SK-N-SH (cell line): ENCODE results near the gene OPA1. TPM values are rescaled to one million over a fixed set of nuclear protein-coding genes. Genes with fewer than 3 reads are reported as not detected.

Experiments
- CTCF ChIA-PET: fragments of 300-600, 350-600 bp; formaldehyde crosslinking; extraction: SDS; loops from one replicate; lab custom pipeline; 2021; lab: Yijun Ruan, JAX
- POLR2A ChIA-PET: fragments of 350-600 bp; sonication (Branson Sonifier 250); formaldehyde crosslinking; extraction: SDS; loops from one replicate; lab custom pipeline; 2020; ENCODE audit warnings: antibody characterized with exemption, inconsistent platforms; lab: Yijun Ruan, JAX
- DNase-seq: peaks from one replicate; pipeline ENCODE4 v3.0.0; 2012
- H2AFZ ChIP-seq: fragments of 200-600 bp; sonication (generic); 2 replicates; pipeline ENCODE4 v1.8.1; 2016; ENCODE audit warnings: antibody characterized with exemption, mild to moderate bottlenecking, low read depth
- H3F3A ChIP-seq: fragments of 200-600 bp; sonication (generic); replicated peaks from 2 replicates; pipeline ENCODE3; 2016; ENCODE audit warnings: antibody characterized with exemption, mild to moderate bottlenecking; ENCODE audit not compliant: insufficient read depth
- H3K27ac ChIP-seq, 2 experiments: fragments of 200-500 bp in 1 of 2; fragments of 200-600 bp in 1 of 2; sonication (Bioruptor generic) in 1 of 2; sonication (generic), shearing (Covaris generic) in 1 of 2; 2 replicates each; pipeline versions ENCODE4 v1.5.1 to v1.6.1; 2014 to 2016; ENCODE audit warnings: low read depth in 2 of 2, inconsistent platforms in 1 of 2, low read length in 1 of 2, mild to moderate bottlenecking in 1 of 2, mixed read lengths in 1 of 2
- H3K27me3 ChIP-seq: fragments of 200-600 bp; sonication (generic), shearing (Covaris generic); 2 replicates; pipeline ENCODE4 v1.6.1; 2016; ENCODE audit warnings: mixed run types; ENCODE audit not compliant: insufficient read depth
- H3K36me3 ChIP-seq, 2 experiments: fragments of 200-500 bp in 1 of 2; fragments of 200-600 bp in 1 of 2; sonication (Bioruptor generic) in 1 of 2; sonication (generic) in 1 of 2; replicated peaks in 1 of 2; 2 replicates each; pipeline versions ENCODE3 to v1.5.1; 2014 to 2016; ENCODE audit warnings: low read length in 1 of 2, mild to moderate bottlenecking in 1 of 2; ENCODE audit not compliant: insufficient read depth in 2 of 2, control insufficient read depth in 1 of 2
- H3K4me1 ChIP-seq, 2 experiments: fragments of 200-500 bp in 1 of 2; fragments of 200-600 bp in 1 of 2; sonication (Bioruptor generic) in 1 of 2; sonication (generic), shearing (Covaris generic) in 1 of 2; 2 replicates each; pipeline versions ENCODE4 v1.5.1 to v1.6.1; 2014 to 2016; ENCODE audit warnings: low read depth in 1 of 2, low read length in 1 of 2, mixed run types in 1 of 2; ENCODE audit not compliant: insufficient read depth in 2 of 2, control insufficient read depth in 1 of 2
- H3K4me2 ChIP-seq: fragments of 200-600 bp; sonication (generic), shearing (Covaris generic); 2 replicates; pipeline ENCODE4 v1.6.1; 2017; ENCODE audit warnings: mixed run types
- H3K4me3 ChIP-seq, 2 experiments: fragments of 200-500 bp in 1 of 2; fragments of 200-600 bp in 1 of 2; sonication (Bioruptor generic) in 1 of 2; sonication (generic), shearing (Covaris generic) in 1 of 2; 2 replicates each; pipeline versions ENCODE4 v1.5.1 to v1.8.1; 2014 to 2016; ENCODE audit warnings: low read depth in 2 of 2, inconsistent platforms in 1 of 2, low read length in 1 of 2, mild to moderate bottlenecking in 1 of 2, mixed read lengths in 1 of 2, moderate library complexity in 1 of 2
- H3K79me2 ChIP-seq: fragments of 200-600 bp; sonication (generic); 2 replicates; pipeline ENCODE4 v1.8.1; 2017; ENCODE audit warnings: mild to moderate bottlenecking; ENCODE audit not compliant: insufficient read depth
- H3K9ac ChIP-seq: fragments of 200-600 bp; sonication (generic); 2 replicates; pipeline ENCODE4 v1.6.1; 2017; ENCODE audit warnings: mixed run types
- H3K9me2 ChIP-seq: fragments of 200-600 bp; sonication (generic); 2 replicates; pipeline ENCODE4 v1.6.1; 2017; ENCODE audit warnings: mixed run types
- H3K9me3 ChIP-seq: fragments of 200-600 bp; sonication (generic); 2 replicates; pipeline ENCODE4 v1.6.1; 2017; ENCODE audit warnings: mixed run types, mild to moderate bottlenecking, moderate library complexity
- H4K20me1 ChIP-seq: fragments of 200-600 bp; sonication (generic); 2 replicates; pipeline ENCODE4 v1.6.1; 2017; ENCODE audit warnings: mild to moderate bottlenecking, mixed run types; ENCODE audit not compliant: insufficient read depth
- ELF1 ChIP-seq: IDR thresholded peaks from 2 replicates; pipeline ENCODE4 v1.4.0; 2012
- EP300 ChIP-seq, 2 experiments: IDR thresholded peaks; 2 replicates each; pipeline versions ENCODE4 v1.4.0 to v1.6.1; 2012; ENCODE audit warnings: borderline replicate concordance in 1 of 2, low read depth in 1 of 2, low read length in 1 of 2
- EZH2phosphoT487 ChIP-seq: fragments of 200-600 bp; sonication (generic); IDR thresholded peaks from 2 replicates; pipeline ENCODE4 v1.6.1; 2017; ENCODE audit warnings: low read depth, mixed run types, mild to moderate bottlenecking, antibody characterized with exemption, moderate library complexity, borderline replicate concordance
- FOXJ3 ChIP-seq: sonication (generic); formaldehyde crosslinking; IDR thresholded peaks from 2 replicates; pipeline ENCODE4 v1.5.1; 2020; ENCODE audit warnings: mild to moderate bottlenecking, missing genetic modification reagents
- FOXM1 ChIP-seq: IDR thresholded peaks from 2 replicates; pipeline ENCODE4 v1.4.0; 2012; ENCODE audit warnings: low read depth, mild to moderate bottlenecking
- GABPA ChIP-seq: IDR thresholded peaks from 2 replicates; pipeline ENCODE4 v1.4.0; 2012; ENCODE audit warnings: low read depth, mild to moderate bottlenecking
- GATA2 ChIP-seq: sonication (generic); formaldehyde crosslinking; IDR thresholded peaks from 2 replicates; pipeline ENCODE4 v1.5.0; 2020; ENCODE audit warnings: mild to moderate bottlenecking, missing genetic modification reagents
- JUND ChIP-seq: IDR thresholded peaks from 2 replicates; pipeline ENCODE4 v1.4.0; 2012
- MEF2A ChIP-seq: IDR thresholded peaks from 2 replicates; pipeline ENCODE4 v1.4.0; 2012; ENCODE audit warnings: low read depth, borderline replicate concordance
- MXI1 ChIP-seq: IDR thresholded peaks from 2 replicates; pipeline ENCODE4 v1.6.1; 2012; ENCODE audit warnings: mild to moderate bottlenecking, low read depth, low read length, improper control_type of control experiment
- POLR2AphosphoS5 ChIP-seq: IDR thresholded peaks from 2 replicates; pipeline ENCODE4 v1.6.1; 2012; ENCODE audit warnings: low read depth, low read length
- RAD21 ChIP-seq: IDR thresholded peaks from 2 replicates; pipeline ENCODE4 v1.6.1; 2012; ENCODE audit warnings: mild to moderate bottlenecking, low read length
- RCOR1 ChIP-seq: fragments of 150-350 bp; IDR thresholded peaks from 2 replicates; pipeline ENCODE4 v1.6.1; 2017; ENCODE audit warnings: antibody characterized with exemption, low read length
- RXRA ChIP-seq: IDR thresholded peaks from 2 replicates; pipeline ENCODE4 v1.4.0; 2012; ENCODE audit warnings: low read depth, mild to moderate bottlenecking, borderline replicate concordance
- SIN3A ChIP-seq: IDR thresholded peaks from 2 replicates; pipeline ENCODE4 v1.6.1; 2012; ENCODE audit warnings: low read depth, mild to moderate bottlenecking, low read length, moderate library complexity, borderline replicate concordance
- SMC3 ChIP-seq: IDR thresholded peaks from 2 replicates; pipeline ENCODE4 v1.6.1; 2012; ENCODE audit warnings: low read depth, low read length, improper control_type of control experiment
- TAF1 ChIP-seq: IDR thresholded peaks from 2 replicates; pipeline ENCODE4 v1.6.1; 2012; ENCODE audit warnings: low read depth, mild to moderate bottlenecking, low read length, moderate library complexity, borderline replicate concordance
- WGBS: methylation state at CpG from one replicate; pipeline ENCODE4 v1.1.6; 2017; ENCODE audit warnings: low lambda C conversion rate; 5-methylcytosine and 5-hydroxymethylcytosine counted together
- polyA plus RNA-seq, 3 experiments: library from polyadenylated mRNA; depleted of rRNA; stranded (reverse); fragments of >200 nt; gene quantifications; 2 replicates each; pipeline ENCODE4 v1.2.3, GENCODE V29; 2012
- TF ChIP-seq, protein P1 (sequence below): fragments of 150-350 bp; IDR thresholded peaks from 2 replicates; pipeline ENCODE4 v1.6.1; 2017; ENCODE audit warnings: antibody characterized with exemption, low read length, low read depth, borderline replicate concordance
- TF ChIP-seq, protein P2 (sequence below): IDR thresholded peaks from 2 replicates; pipeline ENCODE4 v1.4.0; 2012; ENCODE audit warnings: low read depth
- TF ChIP-seq, protein P3 (sequence below): fragments of 200-600 bp; sonication (generic); IDR thresholded peaks from 2 replicates; pipeline ENCODE4 v1.6.1; 2017; ENCODE audit warnings: antibody characterized with exemption, mild to moderate bottlenecking, moderate library complexity
- TF ChIP-seq, protein P4 (sequence below): IDR thresholded peaks from 2 replicates; pipeline ENCODE4; 2012

The OPA1 gene
- polyA plus RNA-seq, 1 of the 3 experiments (the other 2 are of a cell fraction), result 11.4 TPM

- no peaks in the 10 kb centered on the region; the same call in 1 of the 2 replicates for H3K27me3 ChIP-seq
- H3K9me3 ChIP-seq, result no peaks in the 10 kb centered on the region
- no peaks in the 10 kb centered on the region for H3K79me2 ChIP-seq
- no peak within 1 kb of the TSS for H3K4me2 ChIP-seq
- H3F3A ChIP-seq, result no peaks in the 10 kb centered on the region
- H3K9me2 ChIP-seq, result no peaks in the 10 kb centered on the region
- CTCF ChIA-PET, result no interaction called here
- H3K36me3 ChIP-seq, result no peaks in the 10 kb centered on the region
- H2AFZ ChIP-seq, result no peak within 1 kb of the TSS
- WGBS, result 43% methylated on average over 8 of the region's 9 CpGs
- no peaks in the 10 kb centered on the region for H3K4me1 ChIP-seq
- DNase-seq, result no peak
- no peak within 1 kb of the TSS for H3K9ac ChIP-seq
- no peak within 1 kb of the TSS for H3K4me3 ChIP-seq
- H4K20me1 ChIP-seq, result no peaks in the 10 kb centered on the region
- TF ChIP-seq, protein P1, sequence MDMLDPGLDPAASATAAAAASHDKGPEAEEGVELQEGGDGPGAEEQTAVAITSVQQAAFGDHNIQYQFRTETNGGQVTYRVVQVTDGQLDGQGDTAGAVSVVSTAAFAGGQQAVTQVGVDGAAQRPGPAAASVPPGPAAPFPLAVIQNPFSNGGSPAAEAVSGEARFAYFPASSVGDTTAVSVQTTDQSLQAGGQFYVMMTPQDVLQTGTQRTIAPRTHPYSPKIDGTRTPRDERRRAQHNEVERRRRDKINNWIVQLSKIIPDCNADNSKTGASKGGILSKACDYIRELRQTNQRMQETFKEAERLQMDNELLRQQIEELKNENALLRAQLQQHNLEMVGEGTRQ, result no peak
- TF ChIP-seq TAF1 (no peak), EZH2phosphoT487 (no peak), SIN3A (no peak), GABPA (no peak), JUND (no peak), SMC3 (no peak), RCOR1 (no peak), RXRA (no peak), RAD21 (no peak), EP300 (IDR thresholded peaks at IDR 0.05; ENCODE audit: borderline replicate concordance in 1 of 2, low read depth in 1 of 2, low read length in 1 of 2) (no peak), GATA2 (CRISPR knock-in tag) (no peak), MEF2A (no peak), MXI1 (no peak), ELF1 (no peak)
- TF ChIP-seq, protein P2, sequence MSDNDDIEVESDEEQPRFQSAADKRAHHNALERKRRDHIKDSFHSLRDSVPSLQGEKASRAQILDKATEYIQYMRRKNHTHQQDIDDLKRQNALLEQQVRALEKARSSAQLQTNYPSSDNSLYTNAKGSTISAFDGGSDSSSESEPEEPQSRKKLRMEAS, result no peak
- TF ChIP-seq, protein P3, sequence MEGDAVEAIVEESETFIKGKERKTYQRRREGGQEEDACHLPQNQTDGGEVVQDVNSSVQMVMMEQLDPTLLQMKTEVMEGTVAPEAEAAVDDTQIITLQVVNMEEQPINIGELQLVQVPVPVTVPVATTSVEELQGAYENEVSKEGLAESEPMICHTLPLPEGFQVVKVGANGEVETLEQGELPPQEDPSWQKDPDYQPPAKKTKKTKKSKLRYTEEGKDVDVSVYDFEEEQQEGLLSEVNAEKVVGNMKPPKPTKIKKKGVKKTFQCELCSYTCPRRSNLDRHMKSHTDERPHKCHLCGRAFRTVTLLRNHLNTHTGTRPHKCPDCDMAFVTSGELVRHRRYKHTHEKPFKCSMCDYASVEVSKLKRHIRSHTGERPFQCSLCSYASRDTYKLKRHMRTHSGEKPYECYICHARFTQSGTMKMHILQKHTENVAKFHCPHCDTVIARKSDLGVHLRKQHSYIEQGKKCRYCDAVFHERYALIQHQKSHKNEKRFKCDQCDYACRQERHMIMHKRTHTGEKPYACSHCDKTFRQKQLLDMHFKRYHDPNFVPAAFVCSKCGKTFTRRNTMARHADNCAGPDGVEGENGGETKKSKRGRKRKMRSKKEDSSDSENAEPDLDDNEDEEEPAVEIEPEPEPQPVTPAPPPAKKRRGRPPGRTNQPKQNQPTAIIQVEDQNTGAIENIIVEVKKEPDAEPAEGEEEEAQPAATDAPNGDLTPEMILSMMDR, result no peak
- TF ChIP-seq, all 33 proteins: peak for 0
- POLR2A ChIA-PET, result no interaction called here
- H3K27ac ChIP-seq, result no peak within 1 kb of the TSS
Measured at GRCh38 chr3:193554811-193555210, 38.2 kb upstream of the OPA1 start, which contains the start of gene ATP13A4. ATP13A4 (minus strand) TSS chr3:193554895; CDS start chr3:193554799, 96 bp downstream.

DNA sequence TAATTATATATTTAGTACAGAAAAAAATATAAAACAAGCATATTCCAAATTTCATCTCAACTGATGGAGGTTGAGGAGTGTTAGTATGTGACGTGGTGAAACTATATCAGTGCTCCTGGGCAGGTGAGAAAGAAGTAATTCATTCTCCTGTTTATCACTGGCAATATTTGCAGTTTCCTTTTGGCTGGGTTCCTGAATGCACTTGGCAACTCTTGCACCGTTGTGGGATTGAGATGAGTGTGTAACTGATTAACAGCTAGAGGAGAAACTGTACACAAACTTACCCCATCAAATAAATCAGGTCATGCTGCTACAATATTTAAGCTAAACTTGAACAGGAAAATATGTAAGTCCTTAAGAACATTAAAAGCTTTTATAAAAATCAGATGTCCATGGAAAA is 36.2 kb upstream of the OPA1 start:
- Histone ChIP-seq H3K4me1 (no peaks in the 10 kb centered on the region), H3K27ac (no peak overlapping the region), H3K9me3 (no peaks in the 10 kb centered on the region), H2AFZ (no peak overlapping the region), H3K36me3 (no peaks in the 10 kb centered on the region), H3K79me2 (no peaks in the 10 kb centered on the region), H3K9me2 (no peaks in the 10 kb centered on the region), H4K20me1 (no peaks in the 10 kb centered on the region), H3K27me3 (no peaks in the 10 kb centered on the region; the same call in 1 of the 2 replicates), H3K9ac (no peak overlapping the region), H3K4me3 (no peak overlapping the region), H3K4me2 (no peak overlapping the region), H3F3A (no peaks in the 10 kb centered on the region)
- DNase-seq, result no peak
- CTCF ChIA-PET, result no interaction called here
- WGBS, result 15% methylated on average over 2 of the region's 2 CpGs
- TF ChIP-seq POLR2AphosphoS5 (no peak), FOXM1 (no peak), FOXJ3 (CRISPR knock-in tag) (no peak)
- TF ChIP-seq, protein P4, sequence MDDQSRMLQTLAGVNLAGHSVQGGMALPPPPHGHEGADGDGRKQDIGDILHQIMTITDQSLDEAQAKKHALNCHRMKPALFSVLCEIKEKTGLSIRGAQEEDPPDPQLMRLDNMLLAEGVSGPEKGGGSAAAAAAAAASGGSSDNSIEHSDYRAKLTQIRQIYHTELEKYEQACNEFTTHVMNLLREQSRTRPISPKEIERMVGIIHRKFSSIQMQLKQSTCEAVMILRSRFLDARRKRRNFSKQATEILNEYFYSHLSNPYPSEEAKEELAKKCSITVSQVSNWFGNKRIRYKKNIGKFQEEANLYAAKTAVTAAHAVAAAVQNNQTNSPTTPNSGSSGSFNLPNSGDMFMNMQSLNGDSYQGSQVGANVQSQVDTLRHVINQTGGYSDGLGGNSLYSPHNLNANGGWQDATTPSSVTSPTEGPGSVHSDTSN, result no peak
- TF ChIP-seq, protein P3, result no peak
- POLR2A ChIA-PET, result no interaction called here
